ENCODE results near the gene BRD7.

BRD7 gene

DNA sequence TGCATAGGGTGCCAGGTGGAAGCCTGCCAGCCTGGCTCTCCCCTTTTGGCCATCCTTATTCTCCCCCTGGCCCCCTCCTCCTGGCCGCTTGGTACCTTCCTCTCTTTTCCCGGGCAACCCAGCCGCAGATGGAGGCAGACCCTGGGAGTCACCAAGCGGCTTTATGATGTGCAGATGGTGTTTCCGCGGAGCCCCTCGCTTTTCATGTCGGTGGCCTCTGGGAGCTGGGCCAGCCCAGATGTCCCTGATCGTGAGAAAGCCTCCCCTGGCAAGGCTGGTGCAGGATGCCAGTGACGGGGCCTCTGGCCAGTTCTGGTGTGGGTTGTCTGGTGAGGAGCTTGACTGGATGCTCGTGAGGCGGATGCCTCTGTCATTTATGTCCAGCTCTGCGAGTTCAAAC is 18.0 kb upstream of the BRD7 start:
- no peaks in the 10 kb centered on the region for H4K20me1 ChIP-seq (ENCODE audit: insufficient read depth, low read length, poor library complexity, severe bottlenecking)
- H3K4me3 ChIP-seq (ENCODE audit: low read length, poor library complexity, severe bottlenecking) = no peak overlapping the region
- H3F3A ChIP-seq (ENCODE audit: low read depth) = no peaks in the 10 kb centered on the region
- no peaks in the 10 kb centered on the region for H3K9me2 ChIP-seq (replicated peaks; ENCODE audit: low read depth, low read length)
- no peaks in the 10 kb centered on the region for H3K4me1 ChIP-seq (ENCODE audit: insufficient read depth, low read length, poor library complexity, severe bottlenecking)
- no peaks in the 10 kb centered on the region for H3K79me2 ChIP-seq (ENCODE audit: insufficient read depth, low read length)
- no peak overlapping the region for H3K4me2 ChIP-seq (ENCODE audit: low read depth, low read length, poor library complexity, severe bottlenecking)
- no peak overlapping the region for H2AFZ ChIP-seq (ENCODE audit: low read length)
- no peaks in the 10 kb centered on the region for H3K36me3 ChIP-seq (ENCODE audit: insufficient read depth, low read length)
- H3K9ac ChIP-seq (ENCODE audit: low read depth, low read length, poor library complexity, severe bottlenecking) = no peak overlapping the region
- H3K9me3 ChIP-seq (ENCODE audit: insufficient read depth, low read depth, low read length) = no peaks in the 10 kb centered on the region
- no peak for TF ChIP-seq EZH2phosphoT487 (IDR thresholded peaks at IDR 0.05; ENCODE audit: borderline replicate concordance)
- TF ChIP-seq, protein P1, sequence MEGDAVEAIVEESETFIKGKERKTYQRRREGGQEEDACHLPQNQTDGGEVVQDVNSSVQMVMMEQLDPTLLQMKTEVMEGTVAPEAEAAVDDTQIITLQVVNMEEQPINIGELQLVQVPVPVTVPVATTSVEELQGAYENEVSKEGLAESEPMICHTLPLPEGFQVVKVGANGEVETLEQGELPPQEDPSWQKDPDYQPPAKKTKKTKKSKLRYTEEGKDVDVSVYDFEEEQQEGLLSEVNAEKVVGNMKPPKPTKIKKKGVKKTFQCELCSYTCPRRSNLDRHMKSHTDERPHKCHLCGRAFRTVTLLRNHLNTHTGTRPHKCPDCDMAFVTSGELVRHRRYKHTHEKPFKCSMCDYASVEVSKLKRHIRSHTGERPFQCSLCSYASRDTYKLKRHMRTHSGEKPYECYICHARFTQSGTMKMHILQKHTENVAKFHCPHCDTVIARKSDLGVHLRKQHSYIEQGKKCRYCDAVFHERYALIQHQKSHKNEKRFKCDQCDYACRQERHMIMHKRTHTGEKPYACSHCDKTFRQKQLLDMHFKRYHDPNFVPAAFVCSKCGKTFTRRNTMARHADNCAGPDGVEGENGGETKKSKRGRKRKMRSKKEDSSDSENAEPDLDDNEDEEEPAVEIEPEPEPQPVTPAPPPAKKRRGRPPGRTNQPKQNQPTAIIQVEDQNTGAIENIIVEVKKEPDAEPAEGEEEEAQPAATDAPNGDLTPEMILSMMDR (conservative IDR thresholded peaks at IDR 0.05; ENCODE audit: low read length) = no peak
- H3K27me3 ChIP-seq (ENCODE audit: insufficient read depth, low read length, poor library complexity, severe bottlenecking) = no peaks in the 10 kb centered on the region

DNA sequence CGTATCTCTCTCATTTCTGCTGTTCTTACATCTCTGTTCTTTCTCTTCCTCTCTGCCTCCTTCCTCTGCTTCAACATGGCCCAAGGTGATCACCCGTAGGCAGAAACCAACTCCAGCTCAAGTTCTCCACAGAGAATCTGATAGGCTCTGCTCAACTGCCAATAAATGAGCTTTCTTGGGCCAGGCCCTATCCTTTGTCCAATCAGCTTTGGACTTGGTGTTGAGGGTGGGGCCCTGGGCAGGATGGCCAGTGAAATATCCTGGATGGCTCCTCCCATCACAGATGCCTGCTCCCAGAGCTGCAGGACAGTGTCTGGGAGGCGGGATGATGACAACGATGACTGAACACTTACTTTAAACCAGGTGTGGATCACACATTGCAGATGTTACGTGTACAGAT is 17.4 kb upstream of the BRD7 start:
- TF ChIP-seq, protein P1 (conservative IDR thresholded peaks at IDR 0.05; ENCODE audit: low read length) = no peak
- TF ChIP-seq EZH2phosphoT487 (IDR thresholded peaks at IDR 0.05; ENCODE audit: borderline replicate concordance) = no peak
- H3K4me3 ChIP-seq (ENCODE audit: low read length, poor library complexity, severe bottlenecking) = no peak overlapping the region
- no peaks in the 10 kb centered on the region for H3K36me3 ChIP-seq (ENCODE audit: insufficient read depth, low read length)
- no peaks in the 10 kb centered on the region for H3K9me2 ChIP-seq (replicated peaks; ENCODE audit: low read depth, low read length)
- H3K4me1 ChIP-seq (ENCODE audit: insufficient read depth, low read length, poor library complexity, severe bottlenecking) = no peaks in the 10 kb centered on the region
- no peaks in the 10 kb centered on the region for H3K79me2 ChIP-seq (ENCODE audit: insufficient read depth, low read length)
- H3F3A ChIP-seq (ENCODE audit: low read depth) = no peaks in the 10 kb centered on the region
- no peak overlapping the region for H2AFZ ChIP-seq (ENCODE audit: low read length)
- H3K9ac ChIP-seq (ENCODE audit: low read depth, low read length, poor library complexity, severe bottlenecking) = no peak overlapping the region
- H4K20me1 ChIP-seq (ENCODE audit: insufficient read depth, low read length, poor library complexity, severe bottlenecking) = no peaks in the 10 kb centered on the region
- H3K9me3 ChIP-seq (ENCODE audit: insufficient read depth, low read depth, low read length) = no peaks in the 10 kb centered on the region
- H3K27me3 ChIP-seq (ENCODE audit: insufficient read depth, low read length, poor library complexity, severe bottlenecking) = no peaks in the 10 kb centered on the region
- no peak overlapping the region for H3K4me2 ChIP-seq (ENCODE audit: low read depth, low read length, poor library complexity, severe bottlenecking)

DNA sequence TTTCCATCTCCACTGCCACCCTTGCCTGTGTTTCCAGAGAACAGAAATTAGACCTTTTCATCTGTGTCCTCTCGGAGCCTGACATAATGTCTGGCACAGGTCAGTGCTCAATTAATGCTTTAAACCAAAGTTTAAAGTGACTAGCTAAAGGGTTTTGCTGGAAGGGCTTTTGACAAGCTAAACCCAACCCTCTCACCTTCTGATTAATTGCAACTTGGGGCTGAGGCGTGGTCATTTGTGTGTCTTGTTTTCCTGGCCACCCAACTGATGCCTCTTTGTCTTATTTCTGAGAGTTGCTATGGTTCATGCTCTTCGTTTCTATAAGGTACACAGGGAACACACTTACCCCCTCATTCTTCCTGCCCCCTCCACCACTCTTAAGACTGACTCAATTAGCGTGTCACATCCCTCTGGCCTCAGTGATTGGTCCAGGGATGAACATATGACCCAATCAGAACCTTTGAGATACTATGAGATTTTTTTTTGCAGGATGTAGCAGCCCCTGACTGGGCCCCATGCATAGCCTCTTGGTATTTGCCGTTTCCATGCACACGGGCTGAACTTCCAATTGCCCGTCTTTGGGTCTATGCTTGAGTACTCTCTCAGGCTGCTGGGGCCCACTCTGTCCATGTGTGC is 15.8 kb upstream of the BRD7 start:
- Histone ChIP-seq H3K27me3 (ENCODE audit: insufficient read depth, low read length, poor library complexity, severe bottlenecking) (no peaks in the 10 kb centered on the region), H3K4me1 (ENCODE audit: insufficient read depth, low read length, poor library complexity, severe bottlenecking) (no peaks in the 10 kb centered on the region), H3K79me2 (ENCODE audit: insufficient read depth, low read length) (no peaks in the 10 kb centered on the region), H3K9me3 (ENCODE audit: insufficient read depth, low read depth, low read length) (no peaks in the 10 kb centered on the region), H3K9ac (ENCODE audit: low read depth, low read length, poor library complexity, severe bottlenecking) (no peak overlapping the region), H4K20me1 (ENCODE audit: insufficient read depth, low read length, poor library complexity, severe bottlenecking) (no peaks in the 10 kb centered on the region), H3K4me3 (ENCODE audit: low read length, poor library complexity, severe bottlenecking) (no peak overlapping the region), H3F3A (ENCODE audit: low read depth) (no peaks in the 10 kb centered on the region), H3K9me2 (replicated peaks; ENCODE audit: low read depth, low read length) (no peaks in the 10 kb centered on the region), H2AFZ (ENCODE audit: low read length) (no peak overlapping the region), H3K36me3 (ENCODE audit: insufficient read depth, low read length) (no peaks in the 10 kb centered on the region), H3K4me2 (ENCODE audit: low read depth, low read length, poor library complexity, severe bottlenecking) (no peak overlapping the region)
- TF ChIP-seq EZH2phosphoT487 (IDR thresholded peaks at IDR 0.05; ENCODE audit: borderline replicate concordance) = no peak
- TF ChIP-seq, protein P1 (conservative IDR thresholded peaks at IDR 0.05; ENCODE audit: low read length) = no peak

All from Loucy (cell line).